Skeletal muscle satellite cell (primary cell): ENCODE data around the gene CCDC33.

Source experiments
- H3K27me3 ChIP-seq: 2 replicates; pipeline ENCODE4 v1.7.0; 2013; ENCODE audit warnings: low read length; ENCODE audit not compliant: control insufficient read depth, insufficient read depth
- H3K36me3 ChIP-seq: 2 replicates; pipeline ENCODE4 v1.7.0; 2013; ENCODE audit warnings: mild to moderate bottlenecking, control low read depth, low read length; ENCODE audit not compliant: insufficient read depth
- H3K4me1 ChIP-seq: 2 replicates; pipeline ENCODE4 v1.7.0; 2013; ENCODE audit warnings: low read length; ENCODE audit not compliant: control insufficient read depth, insufficient read depth
- H3K4me2 ChIP-seq: 2 replicates; pipeline ENCODE4 v1.7.0; 2013; ENCODE audit warnings: mild to moderate bottlenecking, low read length
- H3K4me3 ChIP-seq: 2 replicates; pipeline ENCODE4 v1.7.0; 2013; ENCODE audit warnings: low read length
- H3K9ac ChIP-seq: 2 replicates; pipeline ENCODE4 v1.7.0; 2013; ENCODE audit warnings: mild to moderate bottlenecking, low read depth, low read length, moderate library complexity
- H3K9me3 ChIP-seq: replicated peaks from 2 replicates; pipeline ENCODE4 v1.7.0; 2013; ENCODE audit warnings: mild to moderate bottlenecking, control low read depth, low read length

The CCDC33 gene

DNA sequence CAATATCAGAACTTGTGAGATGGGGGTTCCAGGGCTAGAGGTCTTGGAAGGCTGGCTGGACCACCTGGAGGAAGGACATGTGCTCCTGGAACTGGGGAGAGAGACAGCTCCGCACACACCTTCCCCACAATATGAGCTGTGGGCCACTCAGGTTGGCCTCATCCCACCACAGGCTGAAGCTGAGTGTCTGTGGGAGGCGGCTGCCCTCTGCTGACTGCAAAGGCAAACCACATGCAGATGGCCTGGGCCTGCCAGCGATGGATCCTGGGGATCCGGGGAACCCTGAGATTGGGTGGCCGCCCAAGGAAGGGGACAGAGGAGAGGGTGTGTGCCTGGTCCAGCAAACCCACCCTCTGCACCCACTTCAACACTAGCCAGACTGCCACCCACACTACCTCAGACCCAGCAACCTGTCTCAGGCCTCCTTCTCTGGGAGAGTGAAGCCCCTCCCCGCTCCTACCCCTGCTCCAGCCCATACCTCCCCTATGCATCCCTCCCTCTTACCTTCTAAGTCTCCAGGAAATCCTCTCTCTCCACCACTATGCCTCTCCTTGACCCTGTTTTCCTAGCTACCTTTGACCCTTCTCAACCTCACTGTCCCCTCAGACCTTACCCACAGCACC lies 86.5 kb downstream of the CCDC33 start:
- H3K36me3 ChIP-seq = no peaks in the 10 kb centered on the region
- H3K4me3 ChIP-seq = no peak overlapping the region
- no peak overlapping the region for H3K4me2 ChIP-seq
- peaks cover 16% of the 10 kb centered on the region for H3K4me1 ChIP-seq
- H3K27me3 ChIP-seq = peaks cover 20% of the 10 kb centered on the region
- H3K9ac ChIP-seq = no peak overlapping the region
- H3K9me3 ChIP-seq = no peaks in the 10 kb centered on the region

DNA sequence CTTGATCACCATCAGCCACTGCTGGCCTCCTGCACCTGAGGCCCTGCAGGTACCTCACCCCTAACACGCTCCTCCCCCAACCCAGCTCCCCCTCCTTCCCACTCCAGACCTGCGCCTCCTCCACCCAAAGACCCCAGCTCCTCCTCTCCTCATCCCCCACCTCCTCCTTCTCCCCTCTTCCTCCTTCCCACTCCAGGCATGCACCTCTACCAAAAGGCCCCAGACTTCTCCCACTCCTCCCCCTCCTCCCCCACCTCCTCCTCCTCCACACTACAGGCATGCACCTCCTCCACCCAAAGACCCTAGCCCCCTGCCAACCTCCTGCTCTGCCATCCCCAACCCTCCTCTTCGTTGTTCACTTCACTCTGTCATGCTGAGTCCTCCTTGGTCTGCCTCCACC lies 88.6 kb downstream of the CCDC33 start:
- Histone ChIP-seq H3K9ac (no peak overlapping the region), H3K4me3 (no peak overlapping the region), H3K4me2 (no peak overlapping the region)

DNA sequence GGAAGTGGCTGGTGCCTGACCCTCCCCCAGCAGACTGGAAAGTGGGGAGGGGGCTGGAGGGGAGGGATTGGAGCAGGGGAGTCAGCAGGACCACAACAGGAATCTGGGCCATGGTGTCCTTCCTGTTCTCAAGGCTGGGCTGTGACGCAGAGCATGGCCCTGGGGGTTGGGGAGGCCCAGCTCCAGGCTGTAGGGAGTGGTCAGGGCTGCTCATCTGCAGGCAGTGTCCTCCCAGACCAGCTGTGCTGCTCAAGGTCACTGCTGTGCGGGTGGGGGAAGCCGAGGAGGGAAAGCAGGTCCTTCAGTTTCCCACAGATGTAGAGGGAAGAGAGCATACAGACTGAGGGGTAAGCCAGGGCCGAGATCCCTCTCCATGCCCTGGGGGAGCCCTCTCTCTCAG lies 90.6 kb downstream of the CCDC33 start:
- no peaks in the 10 kb centered on the region for H3K36me3 ChIP-seq
- no peaks in the 10 kb centered on the region for H3K9me3 ChIP-seq
- H3K27me3 ChIP-seq = peaks cover 54% of the 10 kb centered on the region
- no peak overlapping the region for H3K4me2 ChIP-seq
- no peak overlapping the region for H3K4me3 ChIP-seq
- H3K4me1 ChIP-seq = no peaks in the 10 kb centered on the region
- no peak overlapping the region for H3K9ac ChIP-seq

More for the DNA sequence above, 88.6 kb downstream of the CCDC33 start:
- Histone ChIP-seq H3K27me3 (peaks cover 37% of the 10 kb centered on the region), H3K9me3 (no peaks in the 10 kb centered on the region), H3K36me3 (no peaks in the 10 kb centered on the region), H3K4me1 (no peaks in the 10 kb centered on the region)

DNA sequence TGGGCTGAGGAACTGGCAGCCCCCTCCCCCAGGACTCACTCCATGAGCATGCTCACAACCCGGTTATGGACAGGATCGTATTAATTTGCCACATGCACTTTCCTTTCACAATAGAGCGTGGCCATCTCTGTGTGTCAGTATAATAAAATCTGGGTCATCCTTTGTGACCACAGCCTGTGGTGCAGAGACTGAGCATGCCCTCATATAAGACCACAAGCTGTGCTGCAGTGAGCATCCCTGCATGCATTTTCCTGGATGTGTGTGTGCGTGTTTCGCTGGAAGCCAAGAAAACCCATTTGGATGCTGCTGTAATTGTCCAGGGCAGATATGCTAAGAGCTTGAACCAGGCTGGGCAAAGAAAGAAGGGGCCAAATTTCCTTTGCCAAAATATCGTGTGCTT lies 91.6 kb downstream of the CCDC33 start:
- Histone ChIP-seq H3K36me3 (no peaks in the 10 kb centered on the region), H3K27me3 (peaks cover 62% of the 10 kb centered on the region), H3K9ac (no peak overlapping the region), H3K4me2 (no peak overlapping the region), H3K4me1 (no peaks in the 10 kb centered on the region), H3K4me3 (no peak overlapping the region), H3K9me3 (no peaks in the 10 kb centered on the region)

DNA sequence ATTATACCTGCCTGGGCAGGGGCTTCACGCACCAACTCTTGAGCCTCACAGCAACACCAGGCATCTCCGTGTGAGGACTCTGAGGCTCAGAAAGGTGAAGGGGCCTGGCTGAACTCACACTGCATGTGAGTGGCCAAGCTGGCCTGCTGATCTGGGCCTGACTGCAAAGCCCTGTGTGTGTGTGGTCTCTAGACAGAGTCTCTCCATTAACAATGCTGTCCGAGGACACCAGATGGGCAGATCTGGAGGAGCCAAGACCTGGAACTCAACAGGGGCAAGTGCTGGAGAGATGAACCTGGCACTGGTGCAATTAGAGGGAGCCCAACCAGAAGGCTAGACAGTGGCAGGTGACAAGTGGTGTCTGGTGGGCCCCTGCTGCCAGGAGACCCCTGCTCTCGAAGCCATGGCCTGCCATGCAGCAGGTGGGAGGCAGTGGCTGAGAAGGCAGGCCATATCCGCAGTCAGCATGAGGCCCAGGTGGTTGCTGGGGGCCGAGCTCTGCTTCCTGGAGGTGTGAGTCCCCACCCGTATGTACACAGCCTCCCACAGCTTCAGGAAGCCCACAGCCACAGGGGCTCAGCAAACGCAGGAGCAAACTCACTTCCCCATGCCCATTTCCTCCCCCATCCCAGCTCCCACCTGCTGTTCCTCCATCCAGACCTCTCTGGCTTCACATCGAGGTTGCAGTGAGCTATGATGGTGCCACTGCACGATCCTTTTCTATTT lies 92.4 kb downstream of the CCDC33 start:
- no peaks in the 10 kb centered on the region for H3K4me1 ChIP-seq
- H3K27me3 ChIP-seq = peaks cover 69% of the 10 kb centered on the region
- no peak overlapping the region for H3K9ac ChIP-seq
- H3K9me3 ChIP-seq = no peaks in the 10 kb centered on the region
- no peaks in the 10 kb centered on the region for H3K36me3 ChIP-seq
- H3K4me2 ChIP-seq = no peak overlapping the region
- H3K4me3 ChIP-seq = no peak overlapping the region

DNA sequence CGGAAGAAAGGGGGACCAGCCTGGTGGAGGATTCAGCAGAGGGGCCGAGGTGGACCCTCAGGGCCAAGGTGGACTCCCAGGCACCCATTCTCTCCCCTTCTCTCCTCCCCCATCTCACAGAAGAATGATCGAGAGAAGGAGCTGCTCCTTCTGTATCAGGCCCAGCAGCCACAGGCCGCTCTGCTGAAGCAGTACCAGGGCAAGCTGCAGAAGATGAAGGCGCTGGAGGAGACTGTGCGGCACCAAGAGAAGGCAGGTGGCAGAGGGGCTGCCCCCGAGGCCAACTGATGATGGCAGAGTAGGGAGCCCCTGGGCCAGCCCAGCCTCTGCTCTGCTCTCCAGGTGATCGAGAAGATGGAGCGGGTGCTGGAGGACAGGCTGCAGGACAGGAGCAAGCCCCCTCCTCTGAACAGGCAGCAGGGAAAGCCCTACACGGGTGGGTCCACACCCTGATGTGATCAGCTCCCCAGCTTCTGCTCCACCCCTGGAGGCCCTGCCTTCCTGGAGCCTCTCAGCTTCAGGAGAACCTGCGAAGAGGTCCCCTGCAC lies 94.8 kb downstream of the CCDC33 start:
- Histone ChIP-seq H3K4me3 (no peak overlapping the region), H3K36me3 (no peaks in the 10 kb centered on the region), H3K4me1 (no peaks in the 10 kb centered on the region), H3K4me2 (no peak overlapping the region), H3K27me3 (peaks cover 68% of the 10 kb centered on the region), H3K9ac (no peak overlapping the region), H3K9me3 (no peaks in the 10 kb centered on the region)

DNA sequence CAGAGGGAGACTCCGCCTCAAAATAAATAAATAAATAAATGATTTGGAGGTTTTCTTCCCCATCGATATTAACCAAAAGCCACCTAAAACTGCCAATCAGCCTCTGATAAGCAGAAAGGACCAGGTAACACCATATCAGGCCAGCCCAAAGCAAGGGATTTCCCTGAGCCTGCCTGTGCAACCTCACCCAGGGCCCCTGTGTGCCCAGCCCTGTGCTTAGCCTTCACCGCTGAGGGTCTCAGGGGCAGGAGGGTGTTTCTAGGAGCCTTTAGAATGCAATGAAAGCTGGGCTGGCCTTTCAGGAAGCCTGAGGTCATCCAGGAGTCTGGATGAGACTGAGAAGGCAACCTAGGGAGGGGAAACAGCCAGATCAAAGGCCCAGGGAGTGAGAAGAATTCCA lies 95.9 kb downstream of the CCDC33 start:
- Histone ChIP-seq H3K9ac (no peak overlapping the region), H3K36me3 (no peaks in the 10 kb centered on the region), H3K4me2 (no peak overlapping the region), H3K4me1 (peaks cover 9% of the 10 kb centered on the region), H3K4me3 (no peak overlapping the region), H3K27me3 (peaks cover 60% of the 10 kb centered on the region), H3K9me3 (no peaks in the 10 kb centered on the region)

DNA sequence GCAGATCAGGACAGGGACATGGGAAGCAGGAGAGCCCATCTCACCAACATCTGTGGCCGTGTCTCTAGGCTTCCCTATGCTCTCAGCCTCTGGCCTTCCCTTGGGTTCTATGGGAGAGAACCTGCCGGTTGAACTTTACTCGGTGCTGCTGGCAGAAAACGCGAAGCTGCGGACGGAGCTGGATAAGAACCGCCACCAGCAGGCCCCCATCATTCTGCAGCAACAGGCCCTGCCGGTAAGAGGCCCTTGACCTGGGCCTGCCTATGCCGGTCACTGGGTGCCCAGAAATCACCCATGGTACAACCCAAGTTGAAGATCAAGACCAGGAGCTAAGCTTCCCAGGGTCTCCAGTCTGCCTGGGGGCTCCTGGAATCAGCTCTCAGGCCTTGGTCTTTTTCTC lies 96.5 kb downstream of the CCDC33 start:
- Histone ChIP-seq H3K27me3 (peaks cover 58% of the 10 kb centered on the region), H3K4me3 (no peak overlapping the region), H3K4me1 (peaks cover 11% of the 10 kb centered on the region), H3K9ac (no peak overlapping the region), H3K4me2 (no peak overlapping the region), H3K9me3 (no peaks in the 10 kb centered on the region), H3K36me3 (no peaks in the 10 kb centered on the region)

DNA sequence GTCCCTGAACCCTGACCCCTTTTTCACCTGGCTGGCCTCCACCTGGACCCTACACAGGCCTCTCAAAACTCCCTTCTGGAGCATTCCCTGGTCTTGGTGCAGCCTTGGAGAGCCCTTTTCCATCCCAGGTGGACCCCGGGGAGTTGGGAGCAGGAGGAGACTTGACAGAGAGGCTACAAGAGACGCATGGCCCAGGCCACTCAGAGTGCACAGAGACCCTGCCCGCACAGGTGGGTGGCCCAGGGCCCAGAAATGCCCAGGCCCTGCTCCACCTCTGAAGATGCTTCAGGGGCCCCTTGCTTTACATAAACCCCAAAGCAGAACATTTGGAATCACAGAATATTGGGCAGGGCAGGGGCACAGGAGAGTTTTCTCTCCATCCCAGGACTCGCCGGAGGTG lies 97.0 kb downstream of the CCDC33 start:
- no peaks in the 10 kb centered on the region for H3K36me3 ChIP-seq
- H3K4me2 ChIP-seq = no peak overlapping the region
- H3K27me3 ChIP-seq = peaks cover 56% of the 10 kb centered on the region
- no peak overlapping the region for H3K4me3 ChIP-seq
- H3K9me3 ChIP-seq = no peaks in the 10 kb centered on the region
- H3K4me1 ChIP-seq = peaks cover 11% of the 10 kb centered on the region
- H3K9ac ChIP-seq = no peak overlapping the region

DNA sequence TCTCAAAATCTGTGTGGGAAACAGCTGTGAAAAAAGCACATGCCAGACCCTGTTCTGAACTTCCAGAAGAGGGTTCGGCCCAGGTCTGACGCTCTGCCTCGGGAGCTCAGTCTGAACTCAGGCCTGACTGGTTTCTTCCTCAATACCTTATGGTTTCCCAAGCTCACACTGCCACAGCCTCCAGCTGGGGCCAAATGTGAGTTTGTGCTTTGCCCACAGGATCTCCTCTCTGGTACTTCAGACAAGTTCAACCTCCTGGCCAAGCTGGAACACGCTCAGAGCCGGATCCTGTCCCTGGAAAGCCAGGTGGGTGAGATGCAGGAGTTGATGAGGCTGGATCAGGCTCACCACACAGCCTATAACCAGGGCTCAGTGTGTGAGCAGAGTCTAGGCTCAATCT lies 97.5 kb downstream of the CCDC33 start:
- H3K27me3 ChIP-seq = peaks cover 51% of the 10 kb centered on the region
- H3K36me3 ChIP-seq = no peaks in the 10 kb centered on the region
- no peaks in the 10 kb centered on the region for H3K9me3 ChIP-seq
- H3K4me3 ChIP-seq = no peak overlapping the region
- H3K9ac ChIP-seq = no peak overlapping the region
- H3K4me1 ChIP-seq = peaks cover 11% of the 10 kb centered on the region
- no peak overlapping the region for H3K4me2 ChIP-seq

DNA sequence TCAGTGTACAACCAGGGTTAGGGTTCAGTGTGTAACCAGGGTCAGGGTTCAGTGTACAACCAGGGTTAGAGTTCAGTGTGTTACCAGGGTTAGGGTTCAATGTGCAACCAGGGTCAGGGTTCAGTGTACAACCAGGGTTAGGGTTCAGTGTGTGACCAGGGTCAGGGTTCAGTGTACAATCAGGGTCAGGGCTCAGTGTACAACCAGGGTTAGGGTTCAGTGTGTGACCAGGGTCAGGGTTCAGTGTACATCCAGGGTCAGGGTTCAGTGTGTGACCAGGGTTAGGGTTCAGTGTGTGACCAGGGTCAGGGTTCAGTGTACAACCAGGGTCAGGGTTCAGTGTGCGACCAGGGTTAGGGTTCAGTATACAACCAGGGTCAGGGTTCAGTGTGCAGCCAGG lies 98.0 kb downstream of the CCDC33 start:
- Histone ChIP-seq H3K9me3 (no peaks in the 10 kb centered on the region), H3K4me2 (no peak overlapping the region), H3K36me3 (no peaks in the 10 kb centered on the region), H3K4me1 (peaks cover 11% of the 10 kb centered on the region), H3K27me3 (peaks cover 48% of the 10 kb centered on the region), H3K4me3 (no peak overlapping the region), H3K9ac (no peak overlapping the region)

DNA sequence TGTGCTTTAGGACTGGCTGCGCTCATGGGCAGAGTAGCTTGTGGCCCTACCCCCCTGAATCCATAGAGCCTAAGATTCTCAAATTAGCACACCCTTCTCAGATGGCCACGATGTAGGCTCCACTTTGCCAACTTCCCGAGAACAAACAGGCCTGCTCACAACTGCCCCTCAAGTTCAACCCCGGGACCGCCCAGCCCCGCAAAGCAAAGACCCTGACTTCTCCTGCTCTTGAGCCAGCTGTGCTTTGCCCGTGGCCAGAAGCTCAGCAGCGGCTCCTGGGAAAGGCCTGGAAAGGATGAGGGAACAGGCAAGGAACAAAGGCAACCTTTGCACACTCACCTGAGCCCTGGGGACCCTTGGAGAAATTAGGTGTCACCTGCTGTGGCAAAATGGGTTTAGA lies 99.3 kb downstream of the CCDC33 start:
- H3K9me3 ChIP-seq = no peaks in the 10 kb centered on the region
- peaks cover 11% of the 10 kb centered on the region for H3K4me1 ChIP-seq
- no peak overlapping the region for H3K9ac ChIP-seq
- no peaks in the 10 kb centered on the region for H3K36me3 ChIP-seq
- H3K4me2 ChIP-seq = no peak overlapping the region
- peaks cover 40% of the 10 kb centered on the region for H3K27me3 ChIP-seq
- H3K4me3 ChIP-seq = no peak overlapping the region
